Right hindlimb (tissue), 1 donor: ENCODE results near the gene EZH1.

Experiments
- DNase-seq: peaks from one replicate; pipeline ENCODE4 v3.0.0-alpha.2; 2018

EZH1 gene

DNA sequence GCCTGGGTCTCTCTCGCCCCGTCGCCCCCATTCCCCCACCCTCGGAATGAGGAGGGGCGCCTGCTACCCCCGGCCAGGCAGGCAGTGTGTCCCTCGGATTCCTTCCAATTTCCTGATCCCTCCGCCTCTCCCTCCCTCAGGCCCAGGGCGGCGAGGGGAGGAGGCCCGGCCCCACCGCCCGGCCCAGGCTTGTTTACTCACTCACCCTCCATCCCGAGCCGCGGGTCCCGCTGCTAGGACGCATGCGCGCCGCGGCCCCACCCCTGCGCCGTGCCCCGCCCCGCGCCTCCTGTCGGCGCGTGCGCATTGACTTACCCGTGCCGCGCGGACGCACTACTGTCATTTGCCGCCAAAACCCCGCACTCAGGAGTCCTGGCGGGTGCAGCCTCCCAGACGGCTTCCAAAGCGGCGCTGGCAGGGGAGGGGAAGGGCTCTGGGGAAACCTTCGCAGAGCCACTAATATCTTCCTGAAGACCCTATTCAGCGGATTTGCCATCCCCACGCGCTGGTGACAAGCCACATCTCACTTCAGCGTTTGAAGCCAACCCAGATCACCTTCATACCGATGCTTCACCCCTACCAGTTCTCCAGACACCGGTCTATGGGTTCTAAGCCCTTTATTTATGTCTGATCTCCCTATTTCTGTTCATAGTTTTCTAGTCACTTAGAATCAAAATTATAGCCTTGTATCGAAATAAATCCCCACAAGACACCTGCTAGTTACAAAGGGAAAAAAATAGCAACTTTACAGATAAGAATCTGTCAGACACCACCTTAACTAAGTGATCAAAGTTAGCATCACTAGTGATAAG lies at the start of gene EZH1:
TSS of gene EZH1 (minus strand) at position 235 of the 812 bp plus-strand sequence. CDS start 16,099 bp downstream, outside the sequence.
- peak; percentile 96 for DNase-seq

DNA sequence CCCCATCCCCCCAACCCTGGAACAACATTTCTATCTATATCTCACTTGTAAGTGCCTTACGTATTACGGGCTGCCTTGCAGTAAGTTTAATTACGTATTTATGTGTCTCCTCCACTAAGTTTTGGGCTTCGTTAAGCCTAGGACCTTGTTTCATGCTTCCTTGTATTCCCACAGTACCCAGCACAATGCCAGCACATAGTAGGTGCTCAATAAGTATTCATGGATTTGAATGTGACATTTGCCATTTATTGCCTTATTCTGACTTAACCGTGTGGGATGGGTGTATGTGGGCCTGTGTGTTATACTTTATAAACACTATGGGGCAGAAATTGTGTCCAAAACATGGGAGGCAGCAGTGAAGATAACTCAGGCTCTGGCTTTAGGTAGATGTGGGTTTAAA lies 47.7 kb upstream of the EZH1 start:
- DNase-seq = no peak

DNA sequence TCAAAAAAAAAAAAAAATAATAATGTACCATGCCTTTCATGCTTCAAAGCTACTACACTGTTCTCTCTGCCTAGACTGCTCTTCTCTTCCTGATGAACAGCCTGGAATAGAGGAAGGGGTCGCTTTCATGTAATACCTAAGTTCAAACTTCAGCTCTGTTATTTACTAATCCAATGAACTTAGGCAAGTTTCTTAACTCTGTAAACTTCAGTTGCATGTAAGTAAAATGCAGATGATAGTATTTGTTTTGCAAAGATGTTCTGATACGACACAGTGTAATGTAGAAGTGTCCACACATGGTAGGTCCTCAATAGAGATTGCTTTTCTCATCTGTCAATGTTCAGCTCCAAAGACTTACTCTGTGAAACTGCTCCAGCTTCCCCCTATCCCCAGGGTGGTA lies 47.1 kb upstream of the EZH1 start:
- DNase-seq = no peak

DNA sequence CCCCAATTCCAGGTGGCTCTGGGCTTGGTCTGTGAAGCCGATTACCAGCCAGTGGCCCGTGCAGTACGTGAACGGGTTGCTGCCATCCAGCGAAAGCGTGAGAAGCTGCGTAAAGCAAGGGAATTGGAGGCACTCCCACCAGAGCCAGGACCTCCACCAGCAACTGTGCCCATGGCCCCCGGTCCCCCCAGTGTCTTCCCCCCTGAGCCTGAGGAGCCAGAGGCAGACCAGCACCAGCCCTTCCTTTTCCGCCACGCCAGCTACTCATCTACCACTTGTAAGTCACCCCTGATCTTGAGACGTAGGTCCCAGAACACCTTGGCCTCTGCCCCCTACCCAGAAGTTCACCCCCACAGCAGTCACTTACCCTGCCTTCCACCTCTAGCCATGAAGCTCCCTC lies 42.4 kb upstream of the EZH1 start:
- no peak for DNase-seq

DNA sequence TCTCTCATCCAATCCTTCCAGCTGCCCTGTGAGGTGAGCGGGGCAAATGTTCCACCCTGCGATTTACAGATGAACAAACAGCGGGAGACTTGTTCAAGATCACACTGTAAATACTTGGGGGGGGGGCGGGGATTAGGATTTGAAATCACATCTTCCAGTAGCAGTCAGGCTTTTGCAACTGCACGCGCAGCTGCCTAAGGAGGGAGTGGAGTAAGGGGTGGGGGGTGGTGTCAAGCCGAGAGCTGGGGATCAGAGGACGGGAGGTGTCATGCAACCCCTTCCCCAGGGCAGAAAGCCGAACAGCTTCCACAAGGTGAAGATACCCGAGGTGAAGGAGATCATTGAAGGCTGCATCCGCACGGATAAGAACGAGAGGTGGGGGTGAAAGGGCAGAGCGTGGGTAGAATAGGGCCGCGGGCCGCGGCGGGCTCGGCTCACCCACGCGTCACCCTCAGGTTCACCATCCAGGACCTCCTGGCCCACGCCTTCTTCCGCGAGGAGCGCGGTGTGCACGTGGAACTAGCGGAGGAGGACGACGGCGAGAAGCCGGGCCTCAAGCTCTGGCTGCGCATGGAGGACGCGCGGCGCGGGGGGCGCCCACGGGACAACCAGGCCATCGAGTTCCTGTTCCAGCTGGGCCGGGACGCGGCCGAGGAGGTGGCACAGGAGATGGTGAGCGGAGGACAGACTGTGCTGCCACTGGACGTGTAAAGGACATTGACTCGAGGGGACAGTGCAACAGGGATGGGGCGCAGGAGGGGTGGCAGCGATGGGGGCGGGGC lies 40.2 kb upstream of the EZH1 start:
- DNase-seq = no peak

DNA sequence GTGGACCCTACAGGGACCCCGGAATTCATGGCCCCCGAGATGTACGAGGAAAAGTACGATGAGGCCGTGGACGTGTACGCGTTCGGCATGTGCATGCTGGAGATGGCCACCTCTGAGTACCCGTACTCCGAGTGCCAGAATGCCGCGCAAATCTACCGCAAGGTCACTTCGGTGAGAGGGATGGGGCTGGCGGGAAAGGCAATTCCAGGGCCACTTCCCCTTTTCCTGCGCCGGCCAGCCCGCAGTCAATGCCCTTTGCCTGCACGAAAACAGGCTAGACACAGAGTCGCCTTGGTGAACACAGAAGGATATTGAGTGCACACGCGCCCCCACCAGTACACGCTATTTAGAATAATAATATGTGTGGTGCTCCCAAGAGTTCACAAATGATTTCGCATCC lies 39.6 kb upstream of the EZH1 start:
- DNase-seq = no peak

DNA sequence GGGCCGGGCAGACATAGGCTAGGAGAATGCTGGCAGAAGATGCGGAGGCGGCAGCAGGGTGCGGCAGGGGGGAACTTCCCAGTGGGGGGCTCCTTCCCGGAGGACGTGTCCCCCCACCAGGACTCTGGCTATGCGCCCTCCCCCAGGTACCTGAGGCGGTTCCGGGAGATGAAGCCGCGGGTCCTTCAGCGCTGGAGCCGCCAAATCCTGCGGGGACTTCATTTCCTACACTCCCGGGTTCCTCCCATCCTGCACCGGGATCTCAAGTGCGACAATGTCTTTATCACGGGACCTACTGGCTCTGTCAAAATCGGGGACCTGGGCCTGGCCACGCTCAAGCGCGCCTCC lies 38.9 kb upstream of the EZH1 start:
- no peak for DNase-seq

DNA sequence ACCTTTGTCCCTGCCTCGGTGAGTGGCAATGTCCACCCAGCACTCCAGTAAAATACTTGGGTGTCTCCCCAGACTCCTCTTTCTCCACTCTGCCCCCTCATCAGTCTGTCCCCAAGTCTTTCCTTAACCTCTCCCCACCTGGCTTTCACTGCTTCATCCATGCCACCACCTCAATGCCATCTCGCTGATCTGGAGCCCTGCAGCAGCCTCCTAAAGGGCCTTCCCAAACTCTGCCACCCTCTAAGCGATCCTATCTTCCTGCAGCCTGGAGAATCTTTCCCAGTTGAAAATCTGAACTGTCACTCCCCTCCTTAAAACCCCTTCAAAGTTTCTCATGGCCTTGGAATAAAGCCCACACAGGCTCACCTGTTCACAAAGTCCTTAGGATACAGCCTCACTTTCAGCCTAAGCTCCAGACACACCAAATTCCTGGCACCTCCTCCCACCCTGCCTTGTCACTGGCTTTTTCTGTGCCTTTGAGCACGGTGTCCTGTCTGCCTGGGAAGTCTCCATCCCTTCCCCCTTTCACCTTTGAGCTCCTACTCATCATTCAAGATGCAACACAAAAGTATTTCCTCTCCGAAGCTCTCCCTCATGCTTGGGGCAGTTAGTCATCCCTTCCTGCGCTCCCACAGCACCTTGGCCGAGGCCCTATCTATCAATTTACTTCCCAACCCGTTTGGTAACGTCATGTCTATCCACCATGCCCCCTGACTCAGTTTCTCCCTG lies 38.4 kb upstream of the EZH1 start:
- DNase-seq = no peak

DNA sequence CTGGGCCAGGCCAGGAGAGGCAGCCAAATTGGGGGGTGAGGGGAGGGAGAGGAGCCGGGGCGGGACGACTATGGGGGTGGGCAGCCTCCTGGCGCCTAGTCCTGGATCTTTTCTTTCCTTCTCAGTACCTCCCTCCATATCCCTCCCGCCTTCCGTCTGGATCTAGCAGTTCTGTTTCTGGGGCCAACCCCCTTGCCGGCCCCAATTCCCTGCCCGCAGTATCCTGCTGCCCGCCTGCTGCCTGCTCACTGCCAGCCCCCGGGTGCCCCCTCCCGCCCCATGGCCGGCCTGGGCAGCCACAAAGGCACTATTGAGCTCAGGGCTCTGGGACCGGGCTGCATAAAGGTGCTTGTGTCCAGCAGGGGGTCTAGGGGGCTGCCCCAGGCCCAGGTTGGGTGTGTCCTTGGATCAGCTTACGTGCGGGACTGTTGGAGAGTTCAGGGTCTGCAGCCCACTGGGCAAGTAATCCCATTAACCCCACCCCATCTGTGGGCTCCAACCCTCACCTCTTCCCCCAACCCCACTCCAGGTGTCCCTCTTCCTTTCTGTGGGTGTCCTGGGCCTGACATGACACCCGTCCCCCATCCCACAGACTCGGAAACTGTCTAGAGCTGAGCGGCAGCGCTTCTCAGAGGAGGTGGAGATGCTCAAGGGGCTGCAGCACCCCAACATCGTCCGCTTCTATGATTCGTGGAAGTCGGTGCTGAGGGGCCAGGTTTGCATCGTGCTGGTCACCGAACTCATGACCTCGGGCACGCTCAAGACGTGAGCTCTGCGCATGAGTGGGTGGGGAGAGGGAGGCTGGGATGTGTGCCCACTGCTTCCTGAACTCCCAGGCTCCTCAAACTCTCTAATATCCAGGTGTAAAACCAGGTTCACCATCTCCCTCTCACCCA lies 37.6 kb upstream of the EZH1 start:
- DNase-seq = peak; percentile 69

DNA sequence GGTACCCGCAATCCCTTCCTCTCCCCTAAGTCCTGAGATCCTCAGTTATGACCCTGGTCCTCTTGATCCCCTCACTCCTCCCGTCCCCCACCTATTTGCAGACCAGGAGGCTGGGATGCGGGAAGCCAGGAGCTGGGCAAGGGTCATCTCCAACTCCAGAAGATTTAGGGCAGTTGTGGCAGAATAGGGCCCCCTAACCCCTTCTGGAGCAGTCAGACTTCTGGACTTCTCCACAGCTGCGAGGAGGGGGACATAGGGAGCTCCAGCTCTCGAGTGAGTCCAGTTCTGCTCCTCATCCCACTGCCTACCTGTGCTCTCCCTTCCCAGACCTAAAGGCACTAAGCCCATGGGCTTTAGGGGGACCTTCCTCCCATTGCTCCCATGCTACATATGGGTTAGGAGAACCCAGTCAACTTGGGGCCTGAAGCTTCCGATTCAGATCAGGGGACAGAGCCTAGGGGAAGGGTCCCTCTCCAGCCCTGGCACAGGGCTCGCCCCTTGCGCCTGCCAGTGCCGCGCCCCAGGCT lies 36.9 kb upstream of the EZH1 start:
- DNase-seq = no peak

DNA sequence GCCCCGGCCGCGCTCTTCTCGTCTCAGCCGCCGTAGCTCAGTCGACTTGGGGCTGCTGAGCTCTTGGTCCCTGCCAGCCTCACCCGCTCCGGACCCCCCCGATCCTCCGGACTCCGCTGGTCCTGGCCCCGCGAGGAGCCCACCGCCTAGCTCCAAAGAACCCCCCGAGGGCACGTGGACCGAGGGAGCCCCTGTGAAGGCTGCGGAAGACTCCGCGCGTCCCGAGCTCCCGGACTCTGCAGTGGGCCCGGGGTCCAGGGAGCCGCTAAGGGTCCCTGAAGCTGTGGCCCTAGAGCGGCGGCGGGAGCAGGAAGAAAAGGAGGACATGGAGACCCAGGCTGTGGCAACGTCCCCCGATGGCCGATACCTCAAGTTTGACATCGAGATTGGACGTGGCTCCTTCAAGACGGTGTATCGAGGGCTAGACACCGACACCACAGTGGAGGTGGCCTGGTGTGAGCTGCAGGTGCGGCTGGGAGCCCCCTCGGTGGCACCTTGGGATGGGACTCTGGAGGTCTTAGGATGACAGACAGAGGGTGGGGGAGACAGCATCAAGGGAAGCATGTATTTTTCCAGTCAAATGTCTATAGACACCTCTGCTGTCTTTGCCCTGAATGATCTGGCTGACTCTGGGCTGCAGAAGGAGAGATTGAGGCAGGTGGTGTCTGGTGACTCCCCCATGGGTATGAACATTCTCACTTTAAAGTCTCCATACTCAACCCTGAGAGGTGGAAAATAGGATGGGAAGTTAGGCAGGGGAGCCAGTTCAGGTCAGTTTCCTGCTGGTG lies 36.2 kb upstream of the EZH1 start:
- DNase-seq = no peak

DNA sequence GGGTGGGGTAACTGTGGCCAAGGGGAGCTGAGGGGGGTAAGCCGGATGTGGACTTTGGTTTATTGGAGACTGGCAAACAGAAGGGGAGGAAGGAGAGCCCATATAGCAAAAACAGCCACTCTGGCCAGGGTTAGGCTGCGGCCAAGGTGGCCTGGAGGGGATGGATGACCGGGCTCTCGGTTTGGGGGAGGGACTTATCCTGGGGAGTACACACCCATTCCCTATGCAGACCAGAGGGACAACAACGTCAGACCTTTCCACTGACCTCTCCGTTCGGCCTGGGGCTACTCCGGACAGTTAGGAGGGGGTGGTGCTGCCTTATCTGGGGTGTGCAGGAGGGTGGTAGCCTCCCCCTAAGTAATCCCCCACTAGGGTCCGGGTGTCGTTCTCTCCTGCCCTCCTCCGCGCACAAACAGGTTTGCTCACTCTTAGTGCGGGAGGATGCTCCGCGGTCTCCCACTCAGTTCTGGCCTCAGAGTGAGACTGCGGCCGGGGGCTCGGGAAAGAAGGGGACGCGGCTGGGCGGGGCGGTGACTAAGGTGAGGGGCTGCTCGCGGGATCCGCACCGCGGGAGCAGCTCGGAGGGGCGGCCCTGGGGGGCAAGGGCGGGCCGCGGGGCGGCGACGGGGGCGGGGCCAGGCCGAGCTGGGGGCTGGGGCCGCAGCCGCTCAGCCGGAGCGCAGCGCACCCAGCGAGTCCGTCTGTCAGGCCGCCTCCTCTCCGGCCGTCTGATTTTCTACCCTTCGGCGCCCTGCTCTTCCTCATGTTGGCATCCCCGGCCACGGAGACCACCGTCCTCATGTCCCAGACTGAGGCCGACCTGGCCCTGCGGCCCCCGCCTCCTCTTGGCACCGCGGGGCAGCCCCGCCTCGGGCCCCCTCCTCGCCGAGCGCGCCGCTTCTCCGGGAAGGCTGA lies 35.4 kb upstream of the EZH1 start, which contains the start of gene WNK4:
TSS of gene WNK4 (plus strand) at position 675 of the 915 bp plus-strand sequence. CDS start at position 764, 89 bp downstream.
- peak; percentile 52 for DNase-seq

DNA sequence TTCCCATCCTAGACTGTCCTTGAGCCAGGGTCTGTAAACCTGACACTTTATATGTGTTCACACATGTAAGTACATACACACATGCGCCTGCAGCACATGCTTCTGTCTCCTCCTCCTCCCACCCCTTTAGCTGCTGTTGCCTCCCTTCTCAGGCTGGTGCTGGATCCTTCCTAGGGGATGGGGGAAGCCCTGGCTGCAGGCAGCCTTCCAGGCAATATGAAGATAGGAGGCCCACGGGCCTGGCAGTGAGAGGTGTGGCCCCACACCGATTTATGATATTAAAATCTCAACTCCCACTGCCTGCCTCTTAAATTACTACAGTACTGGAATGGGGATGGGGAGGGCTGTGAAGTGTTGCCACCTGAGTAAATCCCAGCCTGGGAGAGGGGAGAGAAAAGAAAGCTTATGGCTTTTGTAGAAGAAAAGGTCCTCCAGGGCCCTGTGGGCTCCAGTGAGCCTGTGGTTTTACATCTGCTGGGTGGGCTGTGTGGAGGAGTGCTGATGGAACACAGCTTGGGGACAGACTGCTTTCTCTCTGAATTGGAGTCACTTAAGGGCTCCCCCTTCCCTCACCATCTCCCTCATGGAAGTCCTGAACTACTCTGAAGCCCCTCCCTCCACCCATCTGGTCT lies 34.6 kb upstream of the EZH1 start:
- no peak for DNase-seq

DNA sequence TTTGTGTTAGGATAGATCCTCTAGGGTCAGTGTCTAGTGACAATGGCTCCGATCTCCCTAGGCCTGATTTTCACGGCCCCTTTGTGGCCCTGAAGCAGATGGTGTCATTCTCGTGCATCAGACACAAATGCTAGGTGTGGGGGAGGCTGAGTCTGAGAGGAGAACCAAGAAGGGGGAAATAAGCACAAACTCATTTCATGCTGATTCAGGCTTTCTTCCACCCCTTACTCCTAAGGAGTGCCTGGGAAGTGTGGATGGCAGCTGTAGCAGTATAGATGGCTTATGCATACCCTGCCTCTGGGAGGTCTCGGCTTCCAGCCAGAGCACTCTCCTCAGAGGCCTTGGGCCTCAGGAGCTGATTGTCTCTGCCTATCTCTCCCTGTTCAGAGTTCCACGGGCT lies 33.7 kb upstream of the EZH1 start:
- no peak for DNase-seq

DNA sequence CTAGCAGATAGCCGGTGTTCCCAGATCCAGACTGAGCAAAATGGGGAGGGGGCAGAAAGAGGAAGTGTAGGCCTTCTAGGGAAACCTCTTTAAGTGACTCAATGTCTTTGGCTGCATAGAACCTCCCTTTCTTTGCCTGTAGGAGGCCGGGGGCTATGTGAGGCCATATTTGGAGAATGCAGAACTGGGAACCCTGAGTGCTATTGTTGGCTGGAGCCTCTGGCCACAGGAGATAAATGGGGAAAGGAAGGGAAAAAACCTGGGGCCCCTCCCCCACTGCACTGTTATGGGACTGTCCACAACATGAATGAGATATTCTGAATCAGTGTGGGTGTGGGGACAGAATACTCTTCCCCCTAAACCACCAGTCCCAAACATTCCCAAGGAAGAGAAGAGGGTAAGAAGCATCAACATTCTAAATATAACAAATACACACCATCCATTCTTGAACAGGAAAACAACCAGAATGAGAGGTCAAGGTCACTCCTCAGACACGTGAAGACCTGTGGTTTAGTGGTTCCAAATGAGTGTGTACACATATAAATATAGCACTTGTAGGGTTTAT lies 30.8 kb upstream of the EZH1 start:
- DNase-seq = no peak

DNA sequence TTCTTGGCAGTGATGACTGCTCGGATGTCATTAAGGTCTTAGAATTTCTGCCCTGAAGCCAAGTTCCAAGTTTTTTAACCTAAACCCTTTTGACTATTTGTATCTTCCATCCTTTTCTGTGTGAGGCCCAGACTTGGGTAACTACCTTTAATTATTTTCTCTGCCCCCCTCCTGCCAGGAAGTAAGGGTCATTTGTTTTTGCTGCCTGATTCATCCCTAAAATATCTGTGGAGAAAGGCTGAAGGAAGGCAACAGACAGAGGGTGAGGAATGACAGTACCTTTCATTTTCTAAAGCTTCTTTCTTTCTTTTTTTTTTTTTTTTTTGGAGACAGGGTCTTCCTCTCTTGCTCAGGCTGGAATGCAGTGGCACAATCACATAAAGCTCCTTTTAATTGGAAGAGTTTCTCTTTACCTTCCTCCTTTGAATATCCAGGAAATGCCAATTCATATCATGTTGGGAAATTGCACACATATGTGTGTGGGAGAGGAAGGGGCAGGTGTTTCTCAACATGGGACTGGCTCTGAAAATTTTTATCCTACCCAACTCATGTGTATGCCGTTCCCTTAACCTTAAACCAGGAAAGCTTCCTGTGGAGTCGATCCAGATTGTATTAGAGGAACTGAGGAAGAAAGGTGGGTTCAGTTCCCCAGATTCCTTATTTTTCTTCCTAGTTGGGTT lies 29.4 kb upstream of the EZH1 start:
- no peak for DNase-seq

DNA sequence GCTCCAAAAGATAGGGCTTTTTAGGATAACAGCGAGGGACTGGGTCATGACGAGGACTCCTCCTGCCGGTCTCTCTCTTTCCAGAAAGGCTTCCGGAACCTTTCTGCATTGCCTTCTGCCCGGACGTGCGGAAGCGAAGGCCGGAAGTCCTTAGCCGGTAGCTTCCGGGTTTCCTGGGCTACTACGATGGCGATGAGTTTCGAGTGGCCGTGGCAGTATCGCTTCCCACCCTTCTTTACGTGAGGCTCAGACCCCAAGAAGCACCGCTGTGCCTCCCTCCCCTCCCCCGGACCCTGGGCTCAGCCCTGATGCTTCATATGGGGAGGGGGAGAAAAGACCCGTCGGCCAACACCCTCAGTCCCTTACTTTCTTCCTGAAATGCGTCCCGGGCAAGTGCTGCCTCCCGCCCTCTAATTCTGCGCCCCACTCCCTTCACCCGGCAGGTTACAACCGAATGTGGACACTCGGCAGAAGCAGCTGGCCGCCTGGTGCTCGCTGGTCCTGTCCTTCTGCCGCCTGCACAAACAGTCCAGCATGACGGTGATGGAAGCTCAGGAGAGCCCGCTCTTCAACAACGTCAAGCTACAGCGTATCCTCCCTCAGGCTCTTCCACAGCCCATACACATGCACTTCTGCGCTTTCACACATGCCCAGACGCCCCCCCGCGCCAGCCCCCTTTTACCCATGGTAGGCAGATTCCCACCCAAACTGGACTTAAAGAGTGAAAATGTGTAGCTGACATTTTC lies 28.6 kb upstream of the EZH1 start, which contains the start of gene VPS25:
TSS of gene VPS25 (plus strand) at position 160 of the 746 bp plus-strand sequence. CDS start at position 187, 27 bp downstream.
- peak; percentile 86 for DNase-seq

DNA sequence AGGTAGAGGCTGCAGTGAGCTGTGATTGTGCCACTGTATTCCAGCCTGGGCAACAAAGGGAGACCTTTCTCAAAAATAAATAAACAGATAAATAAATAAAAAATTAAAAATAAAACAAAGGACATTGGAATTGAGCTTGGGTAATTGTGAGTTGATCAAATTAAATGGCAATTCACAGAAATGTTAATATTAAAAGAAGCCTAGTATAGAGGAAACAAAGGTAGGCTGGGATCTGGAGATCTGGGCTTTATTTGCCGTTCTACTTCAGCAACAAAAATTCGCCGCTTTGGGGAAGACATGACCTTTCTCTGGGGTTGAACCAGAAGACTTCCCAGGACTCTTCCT lies 28.1 kb upstream of the EZH1 start:
- no peak for DNase-seq
